Measurements from ENCODE around the gene FKBP14.

GRCh38 chr7:30010021-30010420 lies 16.5 kb downstream of the FKBP14 start:
- TF ChIP-seq CTCF (IDR thresholded peaks at IDR 0.05), result no peak
- TF ChIP-seq POLR2A (IDR thresholded peaks at IDR 0.05), result no peak

Data from right lobe of liver (tissue), 4 donors.